ENCODE results near the gene NECAB2.

GRCh38 chr16:83951544-83951943 lies 16.5 kb upstream of the NECAB2 start:
- TF ChIP-seq POLR2A (IDR thresholded peaks at IDR 0.05; ENCODE audit: low read length) (no peak), GATA1 (IDR thresholded peaks at IDR 0.05; ENCODE audit: low read depth, low read length) (no peak)

Data from erythroblast (primary cell).